Endothelial cell (in vitro differentiated cells): Measurements from ENCODE around the gene TXLNB. TPM values are rescaled to one million over a fixed set of nuclear protein-coding genes. Genes with fewer than 3 reads are reported as not detected.

Experiments used
- DNase-seq: peaks from one replicate; pipeline ENCODE4 v3.0.0; 2021; ENCODE audit warnings: low spot score
- H3K27ac Mint-ChIP-seq: one replicate; pipeline ENCODE4 v1.8.0; 2021; ENCODE audit warnings: mixed read lengths, inconsistent platforms; ENCODE audit not compliant: unreplicated experiment
- H3K27me3 Mint-ChIP-seq: one replicate; pipeline ENCODE4 v1.8.0; 2021; ENCODE audit warnings: mild to moderate bottlenecking, moderate library complexity, mixed read lengths, inconsistent platforms; ENCODE audit not compliant: unreplicated experiment
- H3K36me3 Mint-ChIP-seq: one replicate; pipeline ENCODE4 v1.8.0; 2021; ENCODE audit warnings: mild to moderate bottlenecking, low read depth, mixed read lengths, inconsistent platforms; ENCODE audit not compliant: unreplicated experiment
- H3K4me1 Mint-ChIP-seq: one replicate; pipeline ENCODE4 v1.8.0; 2021; ENCODE audit warnings: mild to moderate bottlenecking, mixed read lengths, inconsistent platforms; ENCODE audit not compliant: unreplicated experiment
- H3K4me3 Mint-ChIP-seq: one replicate; pipeline ENCODE4 v1.8.0; 2021; ENCODE audit warnings: mild to moderate bottlenecking, mixed read lengths, inconsistent platforms; ENCODE audit not compliant: unreplicated experiment
- H3K9me3 Mint-ChIP-seq: one replicate; pipeline ENCODE4 v1.8.0; 2021; ENCODE audit warnings: mixed read lengths, inconsistent platforms; ENCODE audit not compliant: unreplicated experiment
- total RNA-seq: library from RNA; stranded (reverse); fragmentation: NEBNext Ultra II Directional; extraction: Animal tissue kit (Norgen Biotek cat#: 25700); gene quantifications from one replicate; pipeline ENCODE4 v1.2.1, GENCODE V29; 2021; ENCODE audit not compliant: unreplicated experiment
- TF ChIP-seq, protein P1 (sequence below): fragments of 200-600 bp; sonication (generic); IDR thresholded peaks from one replicate; pipeline ENCODE4 v1.5.0; 2021; ENCODE audit warnings: antibody characterized with exemption; ENCODE audit not compliant: unreplicated experiment

The TXLNB gene
- total RNA-seq, 1 donor from 2014 or later, result 0.41 TPM

DNA sequence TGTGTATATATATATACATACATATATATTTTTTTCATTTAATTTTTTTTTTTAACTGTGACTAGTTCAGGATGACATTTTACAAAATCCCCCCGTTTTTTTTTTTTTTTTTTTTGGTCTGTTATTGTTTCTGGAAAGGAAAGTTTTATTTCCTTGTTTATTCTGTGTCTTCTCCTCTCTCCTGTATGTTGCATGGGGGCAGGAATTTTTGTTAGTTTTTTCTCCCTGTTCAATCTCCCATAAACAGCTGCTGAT, 32.4 kb upstream of the TXLNB start:
- no peaks in the 10 kb centered on the region for H3K9me3 Mint-ChIP-seq
- peak overlapping the region; percentile 99 for H3K27ac Mint-ChIP-seq
- no peaks in the 10 kb centered on the region for H3K27me3 Mint-ChIP-seq
- H3K4me1 Mint-ChIP-seq, result peaks cover 9% of the 10 kb centered on the region
- H3K4me3 Mint-ChIP-seq, result peak overlapping the region; percentile 51
- no peaks in the 10 kb centered on the region for H3K36me3 Mint-ChIP-seq
- TF ChIP-seq, protein P1, sequence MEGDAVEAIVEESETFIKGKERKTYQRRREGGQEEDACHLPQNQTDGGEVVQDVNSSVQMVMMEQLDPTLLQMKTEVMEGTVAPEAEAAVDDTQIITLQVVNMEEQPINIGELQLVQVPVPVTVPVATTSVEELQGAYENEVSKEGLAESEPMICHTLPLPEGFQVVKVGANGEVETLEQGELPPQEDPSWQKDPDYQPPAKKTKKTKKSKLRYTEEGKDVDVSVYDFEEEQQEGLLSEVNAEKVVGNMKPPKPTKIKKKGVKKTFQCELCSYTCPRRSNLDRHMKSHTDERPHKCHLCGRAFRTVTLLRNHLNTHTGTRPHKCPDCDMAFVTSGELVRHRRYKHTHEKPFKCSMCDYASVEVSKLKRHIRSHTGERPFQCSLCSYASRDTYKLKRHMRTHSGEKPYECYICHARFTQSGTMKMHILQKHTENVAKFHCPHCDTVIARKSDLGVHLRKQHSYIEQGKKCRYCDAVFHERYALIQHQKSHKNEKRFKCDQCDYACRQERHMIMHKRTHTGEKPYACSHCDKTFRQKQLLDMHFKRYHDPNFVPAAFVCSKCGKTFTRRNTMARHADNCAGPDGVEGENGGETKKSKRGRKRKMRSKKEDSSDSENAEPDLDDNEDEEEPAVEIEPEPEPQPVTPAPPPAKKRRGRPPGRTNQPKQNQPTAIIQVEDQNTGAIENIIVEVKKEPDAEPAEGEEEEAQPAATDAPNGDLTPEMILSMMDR, result no peak
- DNase-seq, result no peak

DNA sequence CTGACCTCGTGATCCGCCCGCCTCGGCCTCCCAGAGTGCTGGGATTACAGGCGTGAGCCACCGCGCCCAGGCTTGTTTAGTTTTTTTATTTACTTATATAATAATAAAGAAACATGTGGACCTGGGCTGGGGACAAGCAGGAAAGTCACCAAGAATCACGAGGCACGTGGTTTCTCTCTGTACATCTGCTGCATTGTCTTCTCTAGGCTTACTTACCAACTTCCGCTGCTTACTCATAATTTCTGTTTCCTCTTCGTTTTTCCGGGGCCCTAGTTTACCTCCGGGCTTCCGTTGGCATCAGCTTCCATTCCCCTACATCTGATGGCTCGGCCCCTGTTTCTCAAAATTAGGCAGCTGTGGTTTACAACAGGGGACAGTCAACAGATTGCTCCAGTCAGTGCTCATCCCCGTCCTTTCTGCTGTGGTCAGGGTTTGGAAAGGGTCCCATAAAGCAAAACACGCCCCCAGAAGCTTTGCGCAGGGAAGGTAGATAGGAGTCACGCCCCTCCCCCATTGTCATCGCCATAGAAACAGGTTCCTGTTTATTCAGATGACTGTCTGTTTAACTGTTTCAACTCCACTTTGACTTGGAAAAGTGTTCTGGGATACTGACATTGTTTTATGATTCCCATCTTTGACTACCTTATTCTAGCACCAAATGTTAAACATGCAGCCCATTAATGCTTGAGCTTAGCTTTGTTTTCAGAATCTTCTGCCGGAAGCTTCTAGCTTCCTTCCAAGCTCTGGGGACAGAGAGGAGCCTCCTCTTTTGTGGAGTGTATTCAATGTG, 31.9 kb upstream of the TXLNB start:
- Mint-ChIP-seq H3K9me3 (no peaks in the 10 kb centered on the region), H3K27me3 (no peaks in the 10 kb centered on the region), H3K36me3 (no peaks in the 10 kb centered on the region), H3K4me3 (peak overlapping the region; percentile 49), H3K4me1 (peaks cover 9% of the 10 kb centered on the region), H3K27ac (peak overlapping the region; percentile 99)
- peak; percentile 67 for DNase-seq
- TF ChIP-seq, protein P1, result no peak

DNA sequence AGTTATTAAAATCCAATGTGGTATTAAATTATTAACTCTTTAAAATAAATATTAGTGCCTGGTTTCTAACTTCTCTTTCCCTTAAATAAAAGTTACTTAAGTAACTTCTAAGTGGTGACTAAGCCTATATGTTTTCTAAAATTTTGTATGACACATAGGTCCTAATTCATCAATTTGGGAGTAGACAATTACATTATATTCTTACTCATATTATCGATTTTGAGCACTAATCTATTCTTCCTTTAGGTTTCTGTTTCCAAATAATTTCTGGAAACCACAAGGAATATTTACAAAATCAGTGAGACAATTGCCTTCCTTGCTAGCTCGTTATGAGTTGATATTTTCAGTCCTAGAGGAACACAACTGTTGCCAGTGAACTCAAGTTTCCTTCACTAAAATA, 28.3 kb upstream of the TXLNB start:
- Mint-ChIP-seq H3K4me3 (no peak overlapping the region), H3K27ac (no peak overlapping the region), H3K27me3 (peaks cover 2% of the 10 kb centered on the region), H3K36me3 (no peaks in the 10 kb centered on the region), H3K9me3 (no peaks in the 10 kb centered on the region), H3K4me1 (peaks cover 9% of the 10 kb centered on the region)
- TF ChIP-seq, protein P1, result no peak
- DNase-seq, result no peak

DNA sequence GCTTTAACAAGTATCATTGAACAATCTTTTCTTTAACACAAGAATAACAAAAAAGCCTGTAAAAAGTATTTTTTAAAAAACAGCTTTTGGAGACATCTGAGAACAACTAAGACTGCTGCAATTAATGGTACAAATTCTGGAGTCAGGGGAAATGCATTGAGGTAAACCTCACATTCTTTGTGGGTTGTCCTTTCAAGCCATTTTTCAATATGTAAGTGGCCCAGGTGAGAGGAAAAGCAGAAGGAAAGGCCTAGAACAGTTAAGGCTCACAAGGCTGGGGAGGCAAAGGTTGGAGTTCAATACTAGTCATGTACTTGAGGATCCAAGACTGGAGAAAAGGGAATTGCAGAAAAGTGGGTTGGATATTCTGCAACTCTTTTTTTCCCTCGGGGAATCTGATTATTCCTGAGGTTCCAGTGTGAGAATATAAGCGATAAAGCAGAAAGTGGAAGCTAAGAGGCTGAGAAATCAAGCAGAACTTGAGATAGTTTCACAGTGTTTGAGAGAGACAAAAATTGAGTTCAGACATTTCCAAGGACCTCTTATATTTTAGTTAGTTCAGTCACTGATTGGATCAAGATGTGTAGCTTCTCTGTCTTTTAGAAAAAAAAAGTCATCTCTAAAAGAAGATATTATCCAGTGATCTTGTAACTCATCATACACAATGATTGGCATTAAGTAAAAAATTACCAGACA, 25.0 kb upstream of the TXLNB start:
- Mint-ChIP-seq H3K9me3 (no peaks in the 10 kb centered on the region), H3K27ac (no peak overlapping the region), H3K4me3 (no peak overlapping the region), H3K36me3 (no peaks in the 10 kb centered on the region), H3K4me1 (peaks cover 6% of the 10 kb centered on the region), H3K27me3 (peaks cover 5% of the 10 kb centered on the region)
- DNase-seq, result no peak
- TF ChIP-seq, protein P1, result no peak
